ENCODE measurements around the gene TRAF2. TPM values are rescaled to one million over a fixed set of nuclear protein-coding genes. Genes with fewer than 3 reads are reported as not detected.
A peak's percentile ranks its signal among the peaks of the same experiment; 100 is the strongest.

The TRAF2 gene
- total and polyA plus RNA-seq, 9 of the 15 experiments (the other 6 are each of a cell fraction or from before 2014, with no cell fraction given): 0.24 to 45.2 (median 18.0) TPM

DNA sequence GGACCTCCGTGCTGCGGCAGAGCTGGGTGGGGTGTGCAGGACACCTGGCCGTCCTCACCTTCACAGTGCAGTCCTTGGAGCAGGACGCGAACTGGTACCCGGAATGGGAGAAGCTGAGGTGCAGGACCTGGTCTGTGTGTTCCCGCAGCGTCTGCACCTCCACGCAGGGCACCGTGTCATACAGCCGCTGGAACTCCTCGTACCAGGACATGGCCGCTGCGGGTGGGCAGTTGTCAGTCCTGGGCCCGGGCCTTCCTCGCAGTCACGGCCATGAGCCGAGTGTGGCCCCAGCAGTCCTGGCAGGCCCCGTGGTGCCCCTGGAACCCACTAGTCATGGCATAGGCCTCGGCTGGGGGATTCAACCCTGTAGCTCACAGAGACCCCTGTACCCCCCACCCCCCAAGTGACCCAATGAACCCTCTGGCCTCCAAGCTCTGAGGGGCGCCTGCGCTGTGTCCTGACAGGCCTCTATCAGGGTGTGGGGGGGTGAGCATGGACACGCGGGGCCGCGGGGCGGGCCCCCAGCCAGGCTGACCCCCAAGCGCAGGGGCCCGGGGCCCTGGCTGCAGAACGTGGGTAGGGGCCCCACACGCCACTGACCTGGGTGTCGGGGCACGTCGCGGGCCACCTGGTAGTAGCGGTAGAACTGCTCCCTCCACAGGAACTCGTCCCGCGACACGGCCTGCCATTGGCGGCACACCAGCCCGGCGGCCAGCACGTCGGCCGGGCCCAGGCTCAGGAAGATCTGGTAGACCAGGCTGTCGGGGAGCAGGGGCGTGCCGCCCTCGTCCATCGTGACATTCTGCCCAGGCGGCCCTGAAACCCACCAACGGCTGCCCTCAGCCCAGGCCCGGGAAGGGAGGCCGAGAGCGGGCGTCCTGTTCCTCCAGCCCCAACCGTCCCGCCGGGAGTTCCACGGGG lies 57.2 kb downstream of the TRAF2 start (continued):
- TF ChIP-seq, protein P1, sequence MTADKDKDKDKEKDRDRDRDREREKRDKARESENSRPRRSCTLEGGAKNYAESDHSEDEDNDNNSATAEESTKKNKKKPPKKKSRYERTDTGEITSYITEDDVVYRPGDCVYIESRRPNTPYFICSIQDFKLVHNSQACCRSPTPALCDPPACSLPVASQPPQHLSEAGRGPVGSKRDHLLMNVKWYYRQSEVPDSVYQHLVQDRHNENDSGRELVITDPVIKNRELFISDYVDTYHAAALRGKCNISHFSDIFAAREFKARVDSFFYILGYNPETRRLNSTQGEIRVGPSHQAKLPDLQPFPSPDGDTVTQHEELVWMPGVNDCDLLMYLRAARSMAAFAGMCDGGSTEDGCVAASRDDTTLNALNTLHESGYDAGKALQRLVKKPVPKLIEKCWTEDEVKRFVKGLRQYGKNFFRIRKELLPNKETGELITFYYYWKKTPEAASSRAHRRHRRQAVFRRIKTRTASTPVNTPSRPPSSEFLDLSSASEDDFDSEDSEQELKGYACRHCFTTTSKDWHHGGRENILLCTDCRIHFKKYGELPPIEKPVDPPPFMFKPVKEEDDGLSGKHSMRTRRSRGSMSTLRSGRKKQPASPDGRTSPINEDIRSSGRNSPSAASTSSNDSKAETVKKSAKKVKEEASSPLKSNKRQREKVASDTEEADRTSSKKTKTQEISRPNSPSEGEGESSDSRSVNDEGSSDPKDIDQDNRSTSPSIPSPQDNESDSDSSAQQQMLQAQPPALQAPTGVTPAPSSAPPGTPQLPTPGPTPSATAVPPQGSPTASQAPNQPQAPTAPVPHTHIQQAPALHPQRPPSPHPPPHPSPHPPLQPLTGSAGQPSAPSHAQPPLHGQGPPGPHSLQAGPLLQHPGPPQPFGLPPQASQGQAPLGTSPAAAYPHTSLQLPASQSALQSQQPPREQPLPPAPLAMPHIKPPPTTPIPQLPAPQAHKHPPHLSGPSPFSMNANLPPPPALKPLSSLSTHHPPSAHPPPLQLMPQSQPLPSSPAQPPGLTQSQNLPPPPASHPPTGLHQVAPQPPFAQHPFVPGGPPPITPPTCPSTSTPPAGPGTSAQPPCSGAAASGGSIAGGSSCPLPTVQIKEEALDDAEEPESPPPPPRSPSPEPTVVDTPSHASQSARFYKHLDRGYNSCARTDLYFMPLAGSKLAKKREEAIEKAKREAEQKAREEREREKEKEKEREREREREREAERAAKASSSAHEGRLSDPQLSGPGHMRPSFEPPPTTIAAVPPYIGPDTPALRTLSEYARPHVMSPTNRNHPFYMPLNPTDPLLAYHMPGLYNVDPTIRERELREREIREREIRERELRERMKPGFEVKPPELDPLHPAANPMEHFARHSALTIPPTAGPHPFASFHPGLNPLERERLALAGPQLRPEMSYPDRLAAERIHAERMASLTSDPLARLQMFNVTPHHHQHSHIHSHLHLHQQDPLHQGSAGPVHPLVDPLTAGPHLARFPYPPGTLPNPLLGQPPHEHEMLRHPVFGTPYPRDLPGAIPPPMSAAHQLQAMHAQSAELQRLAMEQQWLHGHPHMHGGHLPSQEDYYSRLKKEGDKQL (CRISPR knock-in tag; IDR thresholded peaks at IDR 0.05; ENCODE audit: borderline replicate concordance): no peak
- no peak for TF ChIP-seq STAT5B (CRISPR knock-in tag; IDR thresholded peaks at IDR 0.05)
- TF ChIP-seq, protein P2, sequence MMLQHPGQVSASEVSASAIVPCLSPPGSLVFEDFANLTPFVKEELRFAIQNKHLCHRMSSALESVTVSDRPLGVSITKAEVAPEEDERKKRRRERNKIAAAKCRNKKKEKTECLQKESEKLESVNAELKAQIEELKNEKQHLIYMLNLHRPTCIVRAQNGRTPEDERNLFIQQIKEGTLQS (IDR thresholded peaks at IDR 0.05): no peak
- TF ChIP-seq, protein P2 (CRISPR knock-in tag; conservative IDR thresholded peaks at IDR 0.05): 0 out of 2 replicates have a peak, but pooled peaks have one; percentile 2
- no peak for TF ChIP-seq ZNF785 (CRISPR knock-in tag; IDR thresholded peaks at IDR 0.05)
- no peak for TF ChIP-seq RAD21 (CRISPR knock-in tag; conservative IDR thresholded peaks at IDR 0.05 in 1 of 2, IDR thresholded peaks at IDR 0.05 in 1 of 2)
- no peak for TF ChIP-seq PHB (CRISPR knock-in tag; IDR thresholded peaks at IDR 0.05)
- no peak for TF ChIP-seq SMAD4 (CRISPR knock-in tag; conservative IDR thresholded peaks at IDR 0.05)
- no peak for TF ChIP-seq ZNF347 (CRISPR knock-in tag; IDR thresholded peaks at IDR 0.05; ENCODE audit: low read depth)
- TF ChIP-seq HMGN3 (IDR thresholded peaks at IDR 0.05; ENCODE audit: borderline replicate concordance, extremely low read depth, insufficient read length, low read depth, low read length): no peak
- TF ChIP-seq NR1H2 (CRISPR knock-in tag; IDR thresholded peaks at IDR 0.05): no peak
- TF ChIP-seq LARP7 (IDR thresholded peaks at IDR 0.05): no peak
- TF ChIP-seq ZNF717 (CRISPR knock-in tag; IDR thresholded peaks at IDR 0.05): no peak
- TF ChIP-seq HSF4 (CRISPR knock-in tag; IDR thresholded peaks at IDR 0.05; ENCODE audit: borderline replicate concordance): no peak
- TF ChIP-seq, protein P3, sequence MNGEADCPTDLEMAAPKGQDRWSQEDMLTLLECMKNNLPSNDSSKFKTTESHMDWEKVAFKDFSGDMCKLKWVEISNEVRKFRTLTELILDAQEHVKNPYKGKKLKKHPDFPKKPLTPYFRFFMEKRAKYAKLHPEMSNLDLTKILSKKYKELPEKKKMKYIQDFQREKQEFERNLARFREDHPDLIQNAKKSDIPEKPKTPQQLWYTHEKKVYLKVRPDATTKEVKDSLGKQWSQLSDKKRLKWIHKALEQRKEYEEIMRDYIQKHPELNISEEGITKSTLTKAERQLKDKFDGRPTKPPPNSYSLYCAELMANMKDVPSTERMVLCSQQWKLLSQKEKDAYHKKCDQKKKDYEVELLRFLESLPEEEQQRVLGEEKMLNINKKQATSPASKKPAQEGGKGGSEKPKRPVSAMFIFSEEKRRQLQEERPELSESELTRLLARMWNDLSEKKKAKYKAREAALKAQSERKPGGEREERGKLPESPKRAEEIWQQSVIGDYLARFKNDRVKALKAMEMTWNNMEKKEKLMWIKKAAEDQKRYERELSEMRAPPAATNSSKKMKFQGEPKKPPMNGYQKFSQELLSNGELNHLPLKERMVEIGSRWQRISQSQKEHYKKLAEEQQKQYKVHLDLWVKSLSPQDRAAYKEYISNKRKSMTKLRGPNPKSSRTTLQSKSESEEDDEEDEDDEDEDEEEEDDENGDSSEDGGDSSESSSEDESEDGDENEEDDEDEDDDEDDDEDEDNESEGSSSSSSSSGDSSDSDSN (IDR thresholded peaks at IDR 0.05; ENCODE audit: borderline replicate concordance in 1 of 2, low read depth in 2 of 2, low read length in 2 of 2): peak; percentile 16 to 55; a peak in 2 of 4 replicates
- TF ChIP-seq, protein P4, sequence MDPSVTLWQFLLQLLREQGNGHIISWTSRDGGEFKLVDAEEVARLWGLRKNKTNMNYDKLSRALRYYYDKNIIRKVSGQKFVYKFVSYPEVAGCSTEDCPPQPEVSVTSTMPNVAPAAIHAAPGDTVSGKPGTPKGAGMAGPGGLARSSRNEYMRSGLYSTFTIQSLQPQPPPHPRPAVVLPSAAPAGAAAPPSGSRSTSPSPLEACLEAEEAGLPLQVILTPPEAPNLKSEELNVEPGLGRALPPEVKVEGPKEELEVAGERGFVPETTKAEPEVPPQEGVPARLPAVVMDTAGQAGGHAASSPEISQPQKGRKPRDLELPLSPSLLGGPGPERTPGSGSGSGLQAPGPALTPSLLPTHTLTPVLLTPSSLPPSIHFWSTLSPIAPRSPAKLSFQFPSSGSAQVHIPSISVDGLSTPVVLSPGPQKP (CRISPR knock-in tag; IDR thresholded peaks at IDR 0.05): no peak
